KBM-7 (cell line): Measurements from ENCODE around the gene DKC1.
"Not testable (repeated sequence)": the region's sequence is repeated elsewhere in the genome, so short reads cannot be mapped to it uniquely, and the experiment has no call there.

Experiments
- DNase-seq: peaks from one replicate; pipeline ENCODE4 v3.0.0-alpha.2; 2015
- in situ Hi-C: fragments of 300-500 bp; cut with MboI; formaldehyde crosslinking; loops from 2 replicates; pipeline ENCODE4 v1.14.3; 2020; ENCODE audit warnings: low sequenced_read_pairs, low pct_unique_long_range_greater_than_20kb, mixed read lengths

DKC1 gene

GRCh38 chrX:154812341-154813101 is 49.9 kb downstream of the DKC1 start:
- DNase-seq, result no peak
- in situ Hi-C loops, result no loop called here

DNA sequence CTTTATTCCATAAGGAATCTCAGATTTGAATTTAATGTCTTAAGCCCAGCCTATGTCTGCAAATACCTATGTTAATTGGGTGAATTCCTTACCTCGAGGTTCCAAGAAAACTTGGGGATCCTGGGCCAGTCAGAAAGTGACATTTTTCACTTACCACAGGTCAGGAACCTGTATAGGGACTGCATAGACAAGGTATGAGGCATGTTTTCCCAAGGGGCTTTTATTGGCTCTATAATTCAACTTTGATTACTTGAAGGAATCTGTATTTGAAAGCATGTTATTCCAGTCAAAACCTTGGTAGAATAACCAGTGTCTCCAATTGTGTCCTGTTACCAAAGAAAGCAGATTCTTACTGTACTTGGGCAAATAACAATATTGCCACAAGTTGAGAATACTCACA is 51.1 kb downstream of the DKC1 start:
- DNase-seq, result no peak
- in situ Hi-C loops, result no loop called here

DNA sequence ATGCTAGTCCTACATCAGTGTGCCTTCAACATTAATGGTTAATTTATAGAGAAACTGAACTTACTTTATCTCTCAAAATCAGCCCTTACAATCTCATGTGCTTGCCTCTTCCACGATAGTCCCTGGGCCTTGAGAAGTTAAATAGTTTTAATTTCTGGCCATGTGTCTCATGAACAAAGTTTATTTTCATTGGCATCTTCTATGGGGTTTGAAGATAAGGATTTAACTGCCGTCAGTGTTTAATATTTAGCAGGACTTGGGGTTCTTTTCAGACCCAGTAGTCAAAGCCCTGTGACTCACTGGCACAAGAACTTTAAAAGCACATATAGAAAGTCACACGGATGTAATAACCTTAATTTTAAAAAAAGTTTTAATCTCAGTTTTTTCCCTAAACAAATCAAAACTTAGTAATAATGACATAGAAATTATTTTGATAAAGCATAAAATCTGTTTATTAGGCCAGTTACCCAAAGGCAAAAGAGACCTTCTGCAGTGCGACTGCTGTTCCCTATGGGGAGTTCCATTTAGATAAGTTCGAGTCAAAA is 52.7 kb downstream of the DKC1 start:
- in situ Hi-C loops, result no loop called here

GRCh38 chrX:154816326-154816898 is 53.7 kb downstream of the DKC1 start:
- DNase-seq, result not testable (repeated sequence)

More for the DNA sequence above, 52.7 kb downstream of the DKC1 start:
- no peak for DNase-seq

DNA sequence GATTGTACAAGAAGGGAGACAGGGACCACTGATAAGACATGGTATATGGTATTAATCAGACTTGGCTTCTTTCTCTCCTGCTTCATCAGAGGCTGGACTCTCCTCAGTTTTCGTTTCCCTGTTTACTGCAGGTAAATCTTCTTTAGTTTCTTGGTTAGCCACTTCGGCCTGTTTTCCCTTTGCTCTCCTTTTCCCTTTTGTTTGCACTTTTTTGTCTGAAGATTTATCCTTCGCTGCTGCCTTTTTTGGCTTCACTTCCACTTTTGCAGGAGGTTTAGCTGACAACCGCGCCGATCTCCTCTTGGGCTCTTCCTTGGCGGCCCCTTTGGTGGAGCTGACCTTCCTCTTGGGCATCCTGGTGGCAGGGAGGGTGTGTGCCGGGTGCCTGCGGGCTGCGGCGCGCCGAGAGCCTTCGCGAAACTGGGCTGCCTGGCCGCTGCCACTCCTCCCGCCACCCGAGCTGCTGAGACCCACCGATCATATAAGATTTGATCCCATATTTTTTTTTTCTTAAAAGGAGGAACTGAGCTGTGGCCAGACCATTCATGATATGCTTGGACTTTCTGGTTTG is 54.5 kb downstream of the DKC1 start:
- DNase-seq, in situ Hi-C loops: not testable (repeated sequence)

More at GRCh38 chrX:154816326-154816898, 53.7 kb downstream of the DKC1 start:
- in situ Hi-C loops, result not testable (repeated sequence)

GRCh38 chrX:154818916-154819770 is 56.5 kb downstream of the DKC1 start:
- no peak for DNase-seq

GRCh38 chrX:154819771-154820341 is 57.2 kb downstream of the DKC1 start:
- no peak for DNase-seq
- in situ Hi-C loops, result no loop called here

More at GRCh38 chrX:154818916-154819770, 56.5 kb downstream of the DKC1 start:
- in situ Hi-C loops, result no loop called here

GRCh38 chrX:154821523-154821922 is 58.9 kb downstream of the DKC1 start:
- in situ Hi-C loops, result no loop called here
- no peak for DNase-seq

DNA sequence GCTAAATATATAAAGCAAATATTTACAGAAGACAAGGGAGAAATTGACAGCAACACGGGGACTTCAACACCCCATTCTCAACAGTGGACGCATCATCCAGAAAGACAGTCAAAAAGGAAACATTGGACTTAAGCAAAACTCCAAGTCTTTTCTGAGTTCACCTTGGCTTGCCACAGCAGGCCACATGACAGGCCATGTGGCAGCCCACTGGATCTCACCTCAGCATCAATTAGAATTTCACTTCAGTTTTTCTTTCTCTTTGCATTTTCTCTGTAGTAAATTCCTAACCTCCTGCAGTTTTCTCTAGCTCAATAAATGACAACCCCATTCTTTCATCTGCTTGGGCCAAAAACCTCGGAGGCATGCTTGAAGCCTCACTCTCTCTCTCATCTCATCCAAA is 59.4 kb downstream of the DKC1 start:
- in situ Hi-C loops, result no loop called here
- DNase-seq, result no peak

GRCh38 chrX:154824638-154825037 is 62.0 kb downstream of the DKC1 start:
- in situ Hi-C loops, result loop anchor here (25.0 kb wide), 1 partner anchor 212 kb away; the partner anchor contains the start of gene CTAG1B

DNA sequence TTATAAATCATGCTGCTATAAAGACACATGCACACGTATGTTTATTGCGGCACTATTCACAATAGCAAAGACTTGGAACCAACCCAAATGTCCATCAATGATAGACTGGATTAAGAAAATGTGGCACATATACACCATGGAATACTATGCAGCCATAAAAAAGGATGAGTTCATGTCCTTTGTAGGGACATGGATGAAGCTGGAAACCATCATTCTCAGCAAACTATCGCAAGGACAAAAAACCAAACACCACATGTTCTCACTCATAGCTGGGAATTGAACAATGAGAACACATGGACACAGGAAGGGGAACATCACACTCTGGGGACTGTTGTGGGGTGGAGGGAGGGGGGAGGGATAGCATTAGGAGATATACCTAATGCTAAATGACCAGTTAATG is 62.9 kb downstream of the DKC1 start:
- DNase-seq, result not testable (repeated sequence)
- in situ Hi-C loops, result loop anchor here (25.0 kb wide), 1 partner anchor 213 kb away; the partner anchor contains the start of gene CTAG1B

More at GRCh38 chrX:154824638-154825037, 62.0 kb downstream of the DKC1 start:
- no peak for DNase-seq
